Peyer's patch (tissue), 4 donors: ENCODE results near the gene MRPS23.

Experiments used
- POLR2A ChIP-seq, 2 donors: fragments of 450-650 bp; IDR thresholded peaks; one replicate each; pipeline ENCODE4 v1.5.1; 2017; ENCODE audit warnings: antibody characterized with exemption in 2 of 2, mild to moderate bottlenecking in 2 of 2, moderate library complexity in 2 of 2
- TF ChIP-seq, protein P1 (sequence below), 6 experiments: fragments of 450-650 bp in 4 of 6; fragments of 200-600 bp in 2 of 6; sonication (generic) in 1 of 6; IDR thresholded peaks; one replicate each; pipeline ENCODE4 v1.5.1; 2017 to 2019; ENCODE audit warnings: antibody characterized with exemption in 6 of 6, mild to moderate bottlenecking in 3 of 6, moderate library complexity in 1 of 6

DNA sequence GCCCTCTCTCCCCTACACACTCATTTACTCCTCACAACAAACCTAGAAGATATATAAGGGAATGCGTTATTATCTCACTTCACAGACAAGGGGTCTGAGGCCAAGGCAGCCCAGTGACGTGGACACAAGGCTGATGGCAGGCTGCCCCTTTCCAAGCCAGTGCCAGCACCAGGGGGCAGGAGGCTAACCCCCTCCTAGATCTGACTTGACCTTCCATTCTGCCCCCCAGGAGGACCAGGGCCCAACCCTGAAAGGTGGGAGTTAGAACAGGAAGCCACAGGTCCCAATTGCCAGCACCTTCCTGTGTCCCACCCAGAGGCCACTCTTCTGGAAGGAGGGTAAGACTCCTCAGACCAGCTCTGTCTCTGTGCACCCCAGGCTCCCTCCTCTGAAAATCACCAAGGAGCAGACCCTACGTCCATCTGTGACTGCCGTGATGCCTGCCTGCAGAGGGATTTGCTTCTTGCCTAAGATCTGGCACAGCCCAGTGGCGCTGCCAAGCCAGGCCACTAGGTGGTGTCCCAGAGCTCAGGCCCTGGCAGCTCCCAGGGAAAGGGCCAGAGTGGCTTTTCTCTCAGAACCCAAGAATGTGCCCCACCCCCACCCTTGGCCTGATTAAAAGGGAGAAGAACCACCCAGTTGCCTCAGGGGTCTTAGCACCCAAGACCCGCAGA is 42.4 kb upstream of the MRPS23 start:
- TF ChIP-seq, protein P1, sequence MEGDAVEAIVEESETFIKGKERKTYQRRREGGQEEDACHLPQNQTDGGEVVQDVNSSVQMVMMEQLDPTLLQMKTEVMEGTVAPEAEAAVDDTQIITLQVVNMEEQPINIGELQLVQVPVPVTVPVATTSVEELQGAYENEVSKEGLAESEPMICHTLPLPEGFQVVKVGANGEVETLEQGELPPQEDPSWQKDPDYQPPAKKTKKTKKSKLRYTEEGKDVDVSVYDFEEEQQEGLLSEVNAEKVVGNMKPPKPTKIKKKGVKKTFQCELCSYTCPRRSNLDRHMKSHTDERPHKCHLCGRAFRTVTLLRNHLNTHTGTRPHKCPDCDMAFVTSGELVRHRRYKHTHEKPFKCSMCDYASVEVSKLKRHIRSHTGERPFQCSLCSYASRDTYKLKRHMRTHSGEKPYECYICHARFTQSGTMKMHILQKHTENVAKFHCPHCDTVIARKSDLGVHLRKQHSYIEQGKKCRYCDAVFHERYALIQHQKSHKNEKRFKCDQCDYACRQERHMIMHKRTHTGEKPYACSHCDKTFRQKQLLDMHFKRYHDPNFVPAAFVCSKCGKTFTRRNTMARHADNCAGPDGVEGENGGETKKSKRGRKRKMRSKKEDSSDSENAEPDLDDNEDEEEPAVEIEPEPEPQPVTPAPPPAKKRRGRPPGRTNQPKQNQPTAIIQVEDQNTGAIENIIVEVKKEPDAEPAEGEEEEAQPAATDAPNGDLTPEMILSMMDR (IDR thresholded peaks at IDR 0.05): peak; percentile 93 to 98 (median 96)
- TF ChIP-seq POLR2A (IDR thresholded peaks at IDR 0.05): no peak
